Aorta (tissue), 5 donors: ENCODE results near the gene CHST11. TPM values are rescaled to one million over a fixed set of nuclear protein-coding genes. Genes with fewer than 3 reads are reported as not detected.

Source experiments
- ATAC-seq: fragments of 200-7000 bp; cut with Tn5 transposase; one replicate; pipeline ENCODE4 v1.9.1; 2022; ENCODE audit warnings: moderate library complexity; ENCODE audit not compliant: low FRiP score
- DNase-seq, 2 donors: peaks; one replicate each; pipeline ENCODE4 v3.0.0-alpha.2; 2020
- H3K27ac ChIP-seq, 2 donors: one replicate each; pipeline ENCODE4 v1.5.1; 2013; ENCODE audit warnings: low read length in 2 of 2, mild to moderate bottlenecking in 2 of 2, moderate library complexity in 2 of 2, control low read depth in 1 of 2, inconsistent platforms in 1 of 2, low read depth in 1 of 2
- H3K27me3 ChIP-seq, 2 donors: one replicate each; pipeline ENCODE4 v1.6.1; 2013; ENCODE audit warnings: control low read depth in 1 of 2, low read length in 1 of 2, mild to moderate bottlenecking in 1 of 2, moderate library complexity in 1 of 2; ENCODE audit not compliant: insufficient read depth in 2 of 2, control insufficient read depth in 1 of 2
- H3K36me3 ChIP-seq, 2 donors: one replicate each; pipeline ENCODE4 v1.6.1; 2013; ENCODE audit warnings: control low read depth in 1 of 2, low read length in 1 of 2, mild to moderate bottlenecking in 1 of 2; ENCODE audit not compliant: insufficient read depth in 2 of 2, control insufficient read depth in 1 of 2
- H3K4me1 ChIP-seq, 2 donors: one replicate each; pipeline ENCODE4 v1.6.1; 2013; ENCODE audit warnings: low read length in 2 of 2, control low read depth in 1 of 2, mild to moderate bottlenecking in 1 of 2, moderate library complexity in 1 of 2; ENCODE audit not compliant: insufficient read depth in 2 of 2, control insufficient read depth in 1 of 2
- H3K4me3 ChIP-seq, 2 donors: one replicate each; pipeline ENCODE4 v1.5.1; 2013; ENCODE audit warnings: low read length in 2 of 2, control low read depth in 1 of 2, mild to moderate bottlenecking in 1 of 2
- H3K9me3 ChIP-seq: one replicate; pipeline ENCODE4 v1.6.1; 2013; ENCODE audit warnings: mild to moderate bottlenecking, low read length; ENCODE audit not compliant: control insufficient read depth
- whole genome bisulfite sequencing, 2 donors: extraction: QIAGEN DNeasy Blood & Tissue Kit; methylation state at CpG; one replicate each; pipeline ENCODE4 v1.1.7; 2013; 5-methylcytosine and 5-hydroxymethylcytosine counted together
- intact Hi-C, 2 donors: fragments of 100-400 bp; cut with DNase I; formaldehyde crosslinking; loops; one replicate each; pipeline versions ENCODE4 v1.14.2 to v1.15.0; 2022
- polyA plus RNA-seq, 2 donors: library from polyadenylated mRNA; stranded (reverse); fragments of 200-250 nt; gene quantifications; one replicate each; pipeline ENCODE4 v1.2.3, GENCODE V29; 2013
- total RNA-seq, 2 donors: library from RNA; stranded (reverse); fragmentation: NEBNext Ultra II Directional; extraction: Animal tissue kit (Norgen Biotek cat#: 25700); gene quantifications; one replicate each; pipeline ENCODE4 v1.2.1, GENCODE V29; 2021
- donor health status: healthy with polysubstance abuse.
- donor health status: Bipolar disorder and iron deficiency.
- donor health status: DM: no; HTN: no; CAD: no.
- donor health status: DM: no; HTN: no; CAD: no.
- donor health status: DM: yes; HTN: yes; CAD: no.

The CHST11 gene
- total and polyA plus RNA-seq, 4 donors: 2.1 to 31.0 (median 15.7) TPM

DNA sequence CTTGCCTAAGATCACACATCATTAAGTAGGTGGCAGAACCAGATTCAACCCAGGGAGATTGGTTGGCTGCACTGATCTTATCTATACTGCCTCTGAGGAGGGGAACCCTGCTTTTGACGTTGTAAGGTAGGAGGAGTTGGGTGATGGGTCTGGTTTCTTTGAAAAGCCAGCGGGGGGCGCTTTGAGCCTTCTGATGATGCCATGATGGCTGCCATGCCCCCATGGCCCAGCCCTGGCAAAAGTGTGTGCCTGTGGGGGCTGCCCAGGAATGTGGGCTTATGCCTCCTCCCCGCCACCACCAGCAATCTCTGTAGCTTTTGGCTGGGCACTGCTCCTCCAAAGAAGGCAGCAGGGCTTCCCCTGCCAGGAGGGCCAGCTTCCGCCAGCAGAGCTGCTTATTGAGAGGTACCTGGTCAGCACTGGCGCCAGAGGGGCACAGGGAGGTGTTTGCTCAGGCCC, 277.0 kb downstream of the CHST11 start:
- H3K4me3 ChIP-seq: no peak overlapping the region
- peak; percentile 57 for ATAC-seq

GRCh38 chr12:104734541-104735095, 277.9 kb downstream of the CHST11 start:
- Histone ChIP-seq H3K27me3 (no peaks in the 10 kb centered on the region), H3K4me1 (peaks cover 2 to 7% of the 10 kb centered on the region in 2 donors), H3K36me3 (no peaks in the 10 kb centered on the region), H3K9me3 (no peaks in the 10 kb centered on the region), H3K27ac (peak overlapping the region in 1 of 2 donors; percentile 14), H3K4me3 (no peak overlapping the region)
- intact Hi-C loops: loop anchor here (5.0 to 10.0 kb wide), 4 partner anchors 138 to 352 kb away; no protein-coding TSS in a partner anchor
- no peak for ATAC-seq
- DNase-seq: no peak
- 69 to 72% methylated on average over 6 of the region's 6 CpGs for WGBS, 2 donors

More for the DNA sequence above, 277.0 kb downstream of the CHST11 start:
- DNase-seq: peak; percentile 77 to 87
- 12 to 17% methylated on average over 6 of the region's 6 CpGs for WGBS, 2 donors
- H3K27ac ChIP-seq: no peak overlapping the region
- H3K36me3 ChIP-seq: no peaks in the 10 kb centered on the region
- H3K9me3 ChIP-seq: no peaks in the 10 kb centered on the region
- H3K4me1 ChIP-seq: peaks cover 2 to 7% of the 10 kb centered on the region in 2 donors
- intact Hi-C loops: loop anchor here (5.0 to 10.0 kb wide), 3 partner anchors 141 to 351 kb away; no protein-coding TSS in a partner anchor
- no peaks in the 10 kb centered on the region for H3K27me3 ChIP-seq

DNA sequence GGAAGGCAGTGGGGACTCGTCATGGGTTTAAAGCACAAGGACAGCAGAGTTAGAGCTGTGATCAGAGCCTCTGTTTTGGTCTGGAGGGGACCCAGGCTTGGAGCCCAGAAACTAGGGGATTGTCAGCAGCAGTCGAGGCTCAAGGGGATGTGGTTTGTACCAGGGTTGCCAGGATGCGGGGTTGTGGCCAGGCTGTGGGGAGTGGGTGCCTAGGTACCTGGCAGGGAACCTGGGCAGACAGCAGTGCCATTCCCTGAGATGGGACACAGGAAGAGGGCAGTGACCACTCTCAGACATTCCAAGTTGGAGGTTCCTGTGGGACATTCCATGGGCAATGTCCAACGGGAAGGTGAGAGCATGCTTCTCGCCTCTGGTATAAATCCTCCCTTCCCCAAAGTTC, 279.1 kb downstream of the CHST11 start:
- Histone ChIP-seq H3K36me3 (no peaks in the 10 kb centered on the region), H3K27me3 (no peaks in the 10 kb centered on the region), H3K27ac (peak overlapping the region in 1 of 2 donors; percentile 16), H3K4me1 (peaks cover 2 to 7% of the 10 kb centered on the region in 2 donors), H3K4me3 (no peak overlapping the region), H3K9me3 (no peaks in the 10 kb centered on the region)
- intact Hi-C loops: loop anchor here (5.0 to 10.0 kb wide), 2 partner anchors 136 to 139 kb away; no protein-coding TSS in a partner anchor
- no peak for DNase-seq
- ATAC-seq: no peak
- 36 to 43% methylated on average over 5 of the region's 5 CpGs for WGBS, 2 donors

GRCh38 chr12:104736307-104736706, 279.6 kb downstream of the CHST11 start:
- DNase-seq (peak in 1 of 2 donors; percentile 71), ATAC-seq (no peak)
- intact Hi-C loops: loop anchor here (5.0 to 10.0 kb wide), 2 partner anchors 136 to 138 kb away; no protein-coding TSS in a partner anchor
- Histone ChIP-seq H3K9me3 (no peaks in the 10 kb centered on the region), H3K27me3 (no peaks in the 10 kb centered on the region), H3K4me3 (no peak overlapping the region), H3K4me1 (peaks cover 2 to 7% of the 10 kb centered on the region in 2 donors), H3K36me3 (no peaks in the 10 kb centered on the region), H3K27ac (peak overlapping the region in 1 of 2 donors; percentile 16)
- 24 to 34% methylated on average over 6 of the region's 6 CpGs for WGBS, 2 donors

DNA sequence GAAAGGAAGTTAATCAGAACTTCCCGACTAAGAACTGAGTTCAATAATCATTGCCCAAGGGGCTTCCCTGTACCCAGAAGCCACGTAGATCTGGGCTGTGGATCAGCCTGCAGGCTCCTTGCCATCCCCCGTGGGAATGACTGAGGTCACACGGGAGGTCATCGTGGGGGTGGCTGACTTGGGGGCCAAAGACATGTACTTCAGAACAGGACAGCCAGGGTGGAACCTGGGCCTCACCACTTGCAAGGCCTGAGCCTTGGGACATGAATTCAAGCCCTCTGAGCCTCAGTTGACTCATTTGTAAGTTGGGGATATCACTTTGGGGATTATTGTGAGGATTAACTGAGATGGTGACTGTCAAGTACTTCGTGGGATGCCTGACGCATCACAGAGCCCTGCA, 280.4 kb downstream of the CHST11 start:
- intact Hi-C loops: loop anchor here (5.0 to 10.0 kb wide), 2 partner anchors 135 to 138 kb away; no protein-coding TSS in a partner anchor
- DNase-seq (no peak), ATAC-seq (no peak)
- no peak overlapping the region for H3K27ac ChIP-seq
- no peak overlapping the region for H3K4me3 ChIP-seq
- no peaks in the 10 kb centered on the region for H3K36me3 ChIP-seq
- WGBS, 2 donors: 67 to 72% methylated on average over 7 of the region's 7 CpGs
- H3K9me3 ChIP-seq: no peaks in the 10 kb centered on the region
- peaks cover 2 to 7% of the 10 kb centered on the region in 2 donors for H3K4me1 ChIP-seq
- H3K27me3 ChIP-seq: no peaks in the 10 kb centered on the region

- Histone ChIP-seq H3K4me3 (no peak overlapping the region), H3K4me1 (peaks cover 2 to 7% of the 10 kb centered on the region in 2 donors), H3K36me3 (no peaks in the 10 kb centered on the region), H3K27ac (no peak overlapping the region), H3K9me3 (no peaks in the 10 kb centered on the region), H3K27me3 (no peaks in the 10 kb centered on the region)
- intact Hi-C loops: loop anchor here (5.0 to 10.0 kb wide), 2 partner anchors 134 to 137 kb away; no protein-coding TSS in a partner anchor
- WGBS, 2 donors: 38 to 39% methylated on average over 13 of the region's 13 CpGs
- ATAC-seq (no peak), DNase-seq (no peak)
Measured at GRCh38 chr12:104737791-104738301, 281.1 kb downstream of the CHST11 start.

- Histone ChIP-seq H3K36me3 (no peaks in the 10 kb centered on the region), H3K4me1 (peaks cover 2 to 4% of the 10 kb centered on the region in 2 donors), H3K9me3 (no peaks in the 10 kb centered on the region), H3K27me3 (no peaks in the 10 kb centered on the region), H3K4me3 (no peak overlapping the region), H3K27ac (no peak overlapping the region)
- no peak for DNase-seq
- WGBS, 2 donors: 44 to 58% methylated on average over 8 of the region's 8 CpGs
- no peak for ATAC-seq
- intact Hi-C loops: loop anchor here (5.0 to 10.0 kb wide), 2 partner anchors 134 to 136 kb away; no protein-coding TSS in a partner anchor
Measured at GRCh38 chr12:104738331-104738730, 281.6 kb downstream of the CHST11 start.

GRCh38 chr12:104738776-104739642, 282.3 kb downstream of the CHST11 start:
- H3K4me3 ChIP-seq: no peak overlapping the region
- no peaks in the 10 kb centered on the region for H3K9me3 ChIP-seq
- DNase-seq: no peak
- 82 to 85% methylated on average over 14 of the region's 14 CpGs for WGBS, 2 donors
- peaks cover 2 to 4% of the 10 kb centered on the region in 2 donors for H3K4me1 ChIP-seq
- no peak for ATAC-seq
- H3K36me3 ChIP-seq: no peaks in the 10 kb centered on the region
- no peaks in the 10 kb centered on the region for H3K27me3 ChIP-seq
- H3K27ac ChIP-seq: no peak overlapping the region
- intact Hi-C loops: loop anchor here (5.0 to 10.0 kb wide), 2 partner anchors 133 to 136 kb away; no protein-coding TSS in a partner anchor
